PC-9 (cell line): Measurements from ENCODE around the gene EVA1C. TPM values are rescaled to one million over a fixed set of nuclear protein-coding genes. Genes with fewer than 3 reads are reported as not detected.

Source experiments
- BruUV-seq: library from RNA; stranded (reverse); fragments of 400-500 nt; replicated peaks from 2 replicates; lab custom pipeline; 2021; lab: Mats Ljungman, UMichigan
- CTCF ChIA-PET: fragments of 300-600 bp; sonication (Branson Sonifier 250); formaldehyde crosslinking; loops from one replicate; lab custom pipeline; 2022; ENCODE audit warnings: antibody characterized with exemption; lab: Charles Lee
- POLR2A ChIA-PET: fragments of 300-600 bp; sonication (Branson Sonifier 250); formaldehyde crosslinking; loops from one replicate; lab custom pipeline; 2022; ENCODE audit warnings: antibody characterized with exemption; ENCODE audit not compliant: unreplicated experiment; lab: Charles Lee
- DNase-seq, 2 experiments: peaks; one replicate each; pipeline versions ENCODE4 v3.0.0 to v3.0.0-alpha.2; 2015 to 2022; ENCODE audit warnings: mixed read lengths in 1 of 2
- H2AFZ ChIP-seq: fragments of 200-600 bp; sonication (generic); 2 replicates; pipeline ENCODE4 v1.8.1; 2017; ENCODE audit warnings: antibody characterized with exemption
- H3F3A ChIP-seq: fragments of 200-600 bp; sonication (generic); 2 replicates; pipeline ENCODE4 v1.8.1; 2017; ENCODE audit warnings: antibody characterized with exemption, mild to moderate bottlenecking, low read depth; ENCODE audit not compliant: insufficient read depth
- H3K27ac ChIP-seq: fragments of 200-600 bp; sonication (generic); 2 replicates; pipeline ENCODE4 v1.6.1; 2016; ENCODE audit warnings: mixed run types
- H3K27me3 ChIP-seq: fragments of 200-600 bp; sonication (generic); 2 replicates; pipeline ENCODE4 v1.6.1; 2016; ENCODE audit warnings: low read depth, mixed run types; ENCODE audit not compliant: insufficient read depth
- H3K36me3 ChIP-seq: fragments of 200-600 bp; sonication (generic); 2 replicates; pipeline ENCODE4 v1.6.1; 2016; ENCODE audit warnings: low read depth, mixed run types
- H3K4me1 ChIP-seq: fragments of 200-600 bp; sonication (generic); replicated peaks from 2 replicates; pipeline ENCODE4 v1.6.1; 2016; ENCODE audit warnings: mixed run types; ENCODE audit not compliant: insufficient read depth
- H3K4me2 ChIP-seq: fragments of 200-600 bp; sonication (generic); 2 replicates; pipeline ENCODE4 v1.6.1; 2017; ENCODE audit warnings: mixed run types
- H3K4me3 ChIP-seq: fragments of 200-600 bp; sonication (generic); 2 replicates; pipeline ENCODE4 v1.6.1; 2016; ENCODE audit warnings: mixed run types
- H3K79me2 ChIP-seq: fragments of 200-600 bp; sonication (generic); 2 replicates; pipeline ENCODE4 v1.6.1; 2017; ENCODE audit warnings: low read depth, mixed run types
- H3K9me2 ChIP-seq: fragments of 200-600 bp; sonication (generic); 2 replicates; pipeline ENCODE4 v1.8.1; 2017; ENCODE audit warnings: mild to moderate bottlenecking; ENCODE audit not compliant: insufficient read depth
- H3K9me3 ChIP-seq: fragments of 200-600 bp; sonication (generic); 2 replicates; pipeline ENCODE4 v1.8.1; 2016; ENCODE audit warnings: low read depth; ENCODE audit not compliant: insufficient read depth
- H4K20me1 ChIP-seq: fragments of 200-600 bp; sonication (generic); 2 replicates; pipeline ENCODE4 v1.8.1; 2017; ENCODE audit not compliant: insufficient read depth
- CTCF ChIP-seq: fragments of 200-600 bp; sonication (generic); conservative IDR thresholded peaks from 2 replicates; pipeline ENCODE4 v1.6.1; 2017; ENCODE audit warnings: mixed run types, antibody characterized with exemption, mild to moderate bottlenecking, moderate library complexity
- EZH2 ChIP-seq: fragments of 200-600 bp; sonication (generic); IDR thresholded peaks from 2 replicates; pipeline ENCODE4 v1.8.0; 2017; ENCODE audit warnings: antibody characterized with exemption, low read depth
- intact Hi-C: fragments of 100-400 bp; cut with micrococcal nuclease; formaldehyde crosslinking; loops from one replicate; pipeline ENCODE4 v1.10.0; 2022; ENCODE audit not compliant: unreplicated experiment
- total RNA-seq: library from RNA; stranded (reverse); gene quantifications from 2 replicates; pipeline ENCODE4 v1.2.3, GENCODE V29; 2021

Gene EVA1C
- total RNA-seq, 1 experiment from 2014 or later = 3.0 TPM

- Histone ChIP-seq H3K4me1 (no peaks in the 10 kb centered on the region), H3K9me2 (no peaks in the 10 kb centered on the region), H3K27ac (no peak overlapping the region), H3K4me3 (no peak overlapping the region), H3K36me3 (no peaks in the 10 kb centered on the region), H3K79me2 (no peaks in the 10 kb centered on the region), H2AFZ (no peak overlapping the region), H3K4me2 (no peak overlapping the region), H3F3A (no peaks in the 10 kb centered on the region), H3K27me3 (no peaks in the 10 kb centered on the region), H4K20me1 (no peaks in the 10 kb centered on the region), H3K9me3 (no peaks in the 10 kb centered on the region)
- ChIA-PET CTCF (no interaction called here), POLR2A (no interaction called here)
- no peak for DNase-seq
- TF ChIP-seq EZH2 (no peak), CTCF (no peak)
- intact Hi-C loops = no loop called here
- BruUV-seq = no TSS peak
These were observed 120.5 kb downstream of the EVA1C start for GRCh38 chr21:32533053-32533452.

GRCh38 chr21:32533611-32534010, 121.1 kb downstream of the EVA1C start:
- no peak overlapping the region for H3K4me2 ChIP-seq
- intact Hi-C loops = no loop called here
- H4K20me1 ChIP-seq = no peaks in the 10 kb centered on the region
- ChIA-PET CTCF (no interaction called here), POLR2A (no interaction called here)
- H3K27me3 ChIP-seq = no peaks in the 10 kb centered on the region
- no peaks in the 10 kb centered on the region for H3K4me1 ChIP-seq
- no peak overlapping the region for H3K4me3 ChIP-seq
- no peak for TF ChIP-seq CTCF
- TF ChIP-seq EZH2 = no peak
- no peak overlapping the region for H3K27ac ChIP-seq
- no peaks in the 10 kb centered on the region for H3K36me3 ChIP-seq
- H3F3A ChIP-seq = no peaks in the 10 kb centered on the region
- no peak overlapping the region for H2AFZ ChIP-seq
- H3K79me2 ChIP-seq = no peaks in the 10 kb centered on the region
- no peaks in the 10 kb centered on the region for H3K9me3 ChIP-seq
- H3K9me2 ChIP-seq = no peaks in the 10 kb centered on the region
- no peak for DNase-seq
- BruUV-seq = no TSS peak

GRCh38 chr21:32534113-32534512, 121.6 kb downstream of the EVA1C start:
- no peaks in the 10 kb centered on the region for H3K36me3 ChIP-seq
- H3F3A ChIP-seq = no peaks in the 10 kb centered on the region
- no peak overlapping the region for H3K4me3 ChIP-seq
- no peak overlapping the region for H3K27ac ChIP-seq
- TF ChIP-seq CTCF = no peak
- TF ChIP-seq EZH2 = no peak
- CTCF ChIA-PET = interaction anchor here (0.6 kb wide), 1 partner anchor 25 kb away, joined by 3 read pairs; no protein-coding TSS in a partner anchor
- no peak for DNase-seq
- H3K27me3 ChIP-seq = no peaks in the 10 kb centered on the region
- no peaks in the 10 kb centered on the region for H3K9me2 ChIP-seq
- H4K20me1 ChIP-seq = no peaks in the 10 kb centered on the region
- no peaks in the 10 kb centered on the region for H3K4me1 ChIP-seq
- no peak overlapping the region for H2AFZ ChIP-seq
- no peaks in the 10 kb centered on the region for H3K79me2 ChIP-seq
- POLR2A ChIA-PET = no interaction called here
- H3K9me3 ChIP-seq = no peaks in the 10 kb centered on the region
- no TSS peak for BruUV-seq
- no peak overlapping the region for H3K4me2 ChIP-seq
- intact Hi-C loops = no loop called here
